T-helper 1 cell treated with Interleukin-12 subunit alpha and Interleukin-12 subunit beta and Interleukin-4 antibody, amounts not matched to agents 30 ng/mL and 1 ng/mL, for 36 hours (primary cell): ENCODE results near the gene TRIM36. TPM values are rescaled to one million over a fixed set of nuclear protein-coding genes. Genes with fewer than 3 reads are reported as not detected.

Experiments
- intact Hi-C: fragments of 100-400 bp; cut with micrococcal nuclease; formaldehyde crosslinking; loops from one replicate; pipeline ENCODE4 v1.15.1; 2024
- total RNA-seq: library from RNA; stranded (reverse); gene quantifications from 2 replicates; pipeline ENCODE4 v1.2.3, GENCODE V29; 2022

The TRIM36 gene
- total RNA-seq, 1 donor from 2014 or later = 0.39 TPM

DNA sequence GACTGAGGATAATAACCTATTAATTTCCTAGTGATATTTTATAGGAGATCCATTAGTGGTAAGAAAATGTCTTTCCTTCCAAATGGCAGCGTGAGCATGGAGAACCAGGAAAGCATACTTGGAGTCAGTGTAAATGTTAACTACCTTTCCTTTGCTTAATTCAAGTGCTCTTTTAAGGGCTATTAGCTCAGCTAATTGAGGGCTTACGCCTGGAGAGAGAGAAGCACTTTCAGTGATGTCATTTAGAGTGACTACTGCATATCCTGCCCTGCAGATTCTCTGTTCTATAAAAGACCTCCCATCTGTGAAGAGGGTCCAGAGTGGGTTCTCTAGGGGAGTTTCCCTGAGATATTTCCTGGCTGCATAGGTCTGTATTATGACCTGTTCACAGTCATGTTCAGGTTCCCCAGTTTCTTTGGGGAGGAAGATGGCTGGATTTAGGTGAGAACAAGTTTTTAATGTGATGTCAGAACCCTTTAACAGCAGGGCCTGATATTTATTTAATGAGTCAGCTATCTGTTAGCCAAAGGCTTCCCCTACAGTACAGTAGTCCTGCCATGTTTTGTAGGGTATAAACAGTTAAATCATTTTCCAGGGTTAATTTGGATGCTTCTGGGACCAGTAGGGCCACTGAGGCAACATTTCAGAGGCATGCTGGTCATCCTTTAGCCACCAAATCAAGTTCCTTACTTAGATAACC, 89.6 kb downstream of the TRIM36 start:
- intact Hi-C loops = no loop called here

Other genes starting within 250 kb of the TRIM36 start
- 44.8 and 45.4 TPM in 2 replicates for gene PGGT1B, start 93.0 kb upstream of the TRIM36 start, total RNA-seq
- gene CCDC112, start 126.7 kb upstream of the TRIM36 start, total RNA-seq = 0.66 and 0.88 TPM in 2 replicates